GM18951 (cell line): Measurements from ENCODE around the gene MSI2.

Experiments used
- POLR2A ChIP-seq: IDR thresholded peaks from 4 replicates; pipeline ENCODE4 v1.6.1; 2011; ENCODE audit warnings: mild to moderate bottlenecking; ENCODE audit not compliant: insufficient read length, insufficient read depth; ENCODE audit errors: extremely low read depth
- in situ Hi-C: fragments of 300-500 bp; cut with MboI; formaldehyde crosslinking; loops from one replicate; pipeline ENCODE4 v1.12.0; 2022; ENCODE audit warnings: low sequenced_read_pairs, mixed read lengths, inconsistent platforms; ENCODE audit not compliant: unreplicated experiment

The MSI2 gene

GRCh38 chr17:57714665-57715180 lies 458.4 kb downstream of the MSI2 start:
- in situ Hi-C loops: no loop called here
- no peak for TF ChIP-seq POLR2A

GRCh38 chr17:57715981-57716380 lies 459.7 kb downstream of the MSI2 start:
- TF ChIP-seq POLR2A: no peak
- in situ Hi-C loops: no loop called here

DNA sequence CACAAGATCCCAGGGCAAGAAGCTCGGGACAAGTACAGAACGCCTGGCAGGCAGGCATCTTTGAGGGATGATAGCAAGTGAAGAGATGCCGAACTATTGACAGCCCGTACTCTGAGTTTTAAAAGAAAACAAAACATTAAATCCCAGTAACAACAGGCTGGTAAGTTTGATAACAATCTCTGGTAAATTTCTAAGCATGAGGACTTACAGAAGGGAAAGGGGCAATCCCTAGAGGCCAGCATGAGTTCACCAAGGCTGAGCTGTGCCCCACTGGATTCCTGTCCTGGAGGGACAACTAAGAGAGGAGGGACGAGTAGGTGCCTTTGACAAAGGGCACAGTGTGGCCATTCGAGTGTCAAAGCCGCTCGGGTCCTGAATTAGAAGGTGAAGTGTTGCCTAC lies 462.6 kb downstream of the MSI2 start:
- no peak for TF ChIP-seq POLR2A
- in situ Hi-C loops: no loop called here

GRCh38 chr17:57720386-57721035 lies 464.2 kb downstream of the MSI2 start:
- no peak for TF ChIP-seq POLR2A
- in situ Hi-C loops: no loop called here

DNA sequence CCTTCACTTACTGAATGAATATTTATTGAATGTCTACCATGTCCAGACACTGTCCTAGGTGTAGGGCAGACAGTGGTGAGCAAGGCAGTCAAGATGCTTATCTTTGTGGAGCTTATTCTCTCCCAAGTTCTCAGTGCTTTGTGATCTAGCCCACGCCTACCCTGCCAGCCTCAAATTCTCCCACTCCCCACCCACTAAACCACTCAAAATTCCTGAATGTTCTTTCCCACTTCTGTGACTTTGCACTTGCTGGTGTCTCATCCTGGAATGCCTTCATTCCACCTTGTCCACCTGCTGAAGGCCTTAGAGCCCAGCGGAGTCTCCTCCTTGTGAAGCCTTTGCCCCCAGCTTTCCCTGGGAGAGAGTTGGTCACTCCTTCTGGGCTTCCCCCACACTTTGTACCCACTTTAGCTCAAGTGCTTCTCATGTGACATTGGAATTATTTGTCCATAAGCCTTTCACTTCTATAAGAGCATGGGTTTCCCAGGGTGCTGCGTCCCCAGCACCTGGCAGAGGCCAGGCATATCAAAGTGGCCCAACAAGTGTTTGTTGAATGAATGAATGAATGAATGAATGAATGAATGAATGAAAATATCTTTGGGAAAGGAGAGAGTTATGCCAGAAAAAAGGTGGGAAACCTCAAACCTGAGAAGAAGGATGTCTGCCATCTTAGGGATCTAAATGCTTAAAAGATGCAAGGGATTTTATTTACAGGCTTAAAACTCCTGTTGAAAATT lies 465.8 kb downstream of the MSI2 start:
- in situ Hi-C loops: no loop called here
- TF ChIP-seq POLR2A: no peak

DNA sequence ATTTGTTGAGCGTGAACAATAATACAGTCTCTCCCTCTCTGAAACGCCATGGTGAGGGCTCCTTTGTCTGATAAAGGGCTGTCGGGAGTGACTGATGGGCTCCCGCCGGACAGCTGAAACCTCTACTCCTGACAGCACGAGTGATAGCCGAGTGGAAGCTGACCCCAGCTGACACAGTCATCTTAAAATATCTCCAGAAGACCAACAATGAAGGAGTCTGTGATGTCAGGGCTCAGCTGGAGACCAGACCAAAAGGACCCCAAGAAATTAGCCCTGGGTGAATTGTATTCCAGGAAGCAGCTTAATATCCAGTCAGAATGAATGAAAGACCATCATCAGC lies 466.4 kb downstream of the MSI2 start:
- no peak for TF ChIP-seq POLR2A
- in situ Hi-C loops: no loop called here

- in situ Hi-C loops: no loop called here
- no peak for TF ChIP-seq POLR2A
Observed at GRCh38 chr17:57723427-57724025, 467.2 kb downstream of the MSI2 start.

- TF ChIP-seq POLR2A: no peak
- in situ Hi-C loops: no loop called here
Observed at GRCh38 chr17:57724026-57724728, 467.9 kb downstream of the MSI2 start.

- in situ Hi-C loops: loop anchor here (25.0 kb wide), 1 partner anchor 587 kb away; no protein-coding TSS in a partner anchor
- no peak for TF ChIP-seq POLR2A
Observed at GRCh38 chr17:57724729-57725125, 468.4 kb downstream of the MSI2 start.

GRCh38 chr17:57726213-57726790 lies 470.0 kb downstream of the MSI2 start:
- in situ Hi-C loops: loop anchor here (25.0 kb wide), 1 partner anchor 589 kb away; no protein-coding TSS in a partner anchor
- TF ChIP-seq POLR2A: no peak

GRCh38 chr17:57726838-57727237 lies 470.5 kb downstream of the MSI2 start:
- TF ChIP-seq POLR2A: no peak
- in situ Hi-C loops: loop anchor here (25.0 kb wide), 1 partner anchor 590 kb away; no protein-coding TSS in a partner anchor

GRCh38 chr17:57727630-57728175 lies 471.4 kb downstream of the MSI2 start:
- in situ Hi-C loops: loop anchor here (25.0 kb wide), 1 partner anchor 590 kb away; no protein-coding TSS in a partner anchor
- TF ChIP-seq POLR2A: no peak
